NCI-H187 (cell line): ENCODE measurements around the gene POLR2F.

Experiments used
- DNase-seq, 2 experiments: peaks; one replicate each; lab custom pipeline; 2025; lab: John Stamatoyannopoulos, UW

The POLR2F gene

GRCh38 chr22:37982151-37982785, 28.8 kb downstream of the POLR2F start:
- DNase-seq = no peak

GRCh38 chr22:37982938-37983859, 29.7 kb downstream of the POLR2F start:
- no peak for DNase-seq

GRCh38 chr22:37983860-37984791, 30.6 kb downstream of the POLR2F start, which contains the start of gene SOX10:
Gene SOX10, minus strand, starts transcription at chr22:37984555. Its CDS starts 771 bp downstream, at chr22:37983784.
- no peak for DNase-seq

DNA sequence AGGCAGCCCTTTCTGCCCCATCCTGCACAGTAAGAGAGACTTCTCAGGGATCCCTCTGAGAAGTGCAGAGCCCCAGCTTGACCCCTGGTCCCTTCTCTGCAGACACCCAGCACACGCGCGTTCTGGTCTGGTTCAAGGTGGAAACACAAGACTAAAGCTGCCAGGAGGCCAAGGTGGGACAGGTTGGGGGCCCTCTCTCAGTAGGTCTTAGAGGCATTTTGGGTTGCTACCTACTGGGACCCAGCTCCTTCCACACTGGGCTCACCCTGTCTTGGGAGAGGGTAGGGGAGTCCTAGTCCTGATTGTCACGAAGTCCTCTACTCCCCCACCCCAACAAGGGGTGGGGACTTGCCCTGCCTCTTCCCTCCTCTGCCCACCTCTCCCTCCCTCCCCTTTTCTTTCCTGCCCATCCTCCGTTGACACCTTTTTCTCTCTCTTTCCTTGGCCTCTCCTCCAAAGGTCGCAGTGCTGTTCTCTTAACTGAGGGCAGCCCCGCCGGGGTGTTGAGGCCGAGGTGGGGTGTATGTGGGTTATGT, 31.6 kb downstream of the POLR2F start:
- no peak for DNase-seq

GRCh38 chr22:37985751-37986281, 32.3 kb downstream of the POLR2F start:
- DNase-seq = no peak

DNA sequence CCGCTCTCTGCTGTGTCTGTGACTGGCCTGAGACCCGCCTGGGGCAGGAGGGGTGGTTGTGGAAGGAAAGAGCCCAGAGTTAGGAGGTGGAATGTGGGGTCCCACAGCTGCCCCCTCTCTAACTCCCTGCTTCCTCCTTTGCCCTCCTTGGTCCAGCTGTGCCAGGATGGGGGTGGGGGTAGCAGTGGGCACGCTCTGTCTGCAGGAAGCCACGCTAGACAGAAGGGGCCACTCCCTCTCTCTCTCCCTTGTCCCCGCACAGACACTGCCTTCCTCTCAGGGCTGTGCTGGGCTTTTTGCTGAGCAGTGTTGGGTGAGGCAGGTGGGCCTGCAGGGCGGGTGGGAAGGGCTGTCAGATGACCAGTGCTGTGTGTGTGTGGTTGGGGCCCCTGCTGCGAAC, 32.9 kb downstream of the POLR2F start:
- no peak for DNase-seq

DNA sequence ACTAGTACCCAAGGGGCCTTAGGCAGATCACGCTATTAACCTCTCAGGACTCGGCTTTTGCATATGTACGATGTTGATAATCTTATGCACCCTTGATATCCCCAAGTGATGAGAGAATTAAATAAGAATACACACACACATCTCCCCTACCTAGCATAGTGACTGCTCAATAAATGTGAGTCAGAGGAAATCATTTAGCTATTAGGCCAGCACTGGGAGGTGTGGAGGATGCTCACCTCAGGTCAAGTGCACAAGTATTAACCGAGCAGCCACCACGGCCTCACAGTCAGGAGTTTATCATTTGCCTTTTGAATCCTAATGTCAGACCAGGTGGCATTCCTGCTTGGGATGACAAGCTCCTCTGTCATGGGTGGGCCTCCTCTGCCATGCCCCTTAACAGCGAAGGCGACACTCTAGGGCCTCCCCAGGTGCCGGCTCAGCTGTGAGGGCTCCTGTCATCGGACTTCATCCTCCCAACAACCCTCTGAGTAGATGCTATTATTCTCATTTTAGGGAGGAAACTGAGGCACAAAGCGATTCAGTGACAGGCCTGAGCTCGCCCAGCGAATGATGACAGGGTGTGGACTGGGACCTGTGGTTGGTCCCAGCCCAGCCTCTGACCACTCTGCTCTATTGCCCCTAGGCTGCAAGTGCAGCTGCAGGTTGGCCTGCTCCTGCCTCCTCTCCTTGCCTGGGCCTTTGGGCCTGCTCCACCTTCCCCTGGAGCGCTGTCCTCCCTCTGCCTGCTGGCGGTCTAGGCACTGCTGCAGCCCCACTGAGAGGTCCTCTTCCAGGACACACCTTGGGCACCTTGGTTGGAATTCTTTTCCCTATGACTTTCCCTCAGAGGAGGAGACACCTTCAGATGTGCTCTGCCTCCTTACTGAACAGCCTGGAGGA, 35.9 kb downstream of the POLR2F start:
- no peak for DNase-seq

DNA sequence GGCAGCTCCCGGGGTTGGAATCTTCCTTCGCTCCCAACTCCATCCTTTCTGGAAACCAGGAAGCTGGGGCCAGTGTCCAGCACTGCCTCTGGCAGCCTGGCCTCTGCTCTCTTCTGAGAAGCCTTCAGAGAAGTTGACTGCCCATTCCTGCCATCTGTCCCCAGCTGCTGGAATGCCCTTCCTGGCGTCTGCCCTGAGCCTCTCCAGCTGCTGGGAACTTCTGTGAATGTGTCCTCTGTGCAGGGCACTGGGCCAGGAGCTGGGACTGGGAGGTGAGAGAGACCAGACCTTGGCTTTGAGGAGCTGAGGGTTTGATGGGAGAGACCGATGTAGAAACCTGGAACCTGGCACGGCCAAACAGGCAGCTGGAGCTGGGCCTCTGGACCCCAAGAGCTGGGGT, 36.8 kb downstream of the POLR2F start:
- DNase-seq = no peak

GRCh38 chr22:37990862-37991261, 37.4 kb downstream of the POLR2F start:
- DNase-seq = no peak

DNA sequence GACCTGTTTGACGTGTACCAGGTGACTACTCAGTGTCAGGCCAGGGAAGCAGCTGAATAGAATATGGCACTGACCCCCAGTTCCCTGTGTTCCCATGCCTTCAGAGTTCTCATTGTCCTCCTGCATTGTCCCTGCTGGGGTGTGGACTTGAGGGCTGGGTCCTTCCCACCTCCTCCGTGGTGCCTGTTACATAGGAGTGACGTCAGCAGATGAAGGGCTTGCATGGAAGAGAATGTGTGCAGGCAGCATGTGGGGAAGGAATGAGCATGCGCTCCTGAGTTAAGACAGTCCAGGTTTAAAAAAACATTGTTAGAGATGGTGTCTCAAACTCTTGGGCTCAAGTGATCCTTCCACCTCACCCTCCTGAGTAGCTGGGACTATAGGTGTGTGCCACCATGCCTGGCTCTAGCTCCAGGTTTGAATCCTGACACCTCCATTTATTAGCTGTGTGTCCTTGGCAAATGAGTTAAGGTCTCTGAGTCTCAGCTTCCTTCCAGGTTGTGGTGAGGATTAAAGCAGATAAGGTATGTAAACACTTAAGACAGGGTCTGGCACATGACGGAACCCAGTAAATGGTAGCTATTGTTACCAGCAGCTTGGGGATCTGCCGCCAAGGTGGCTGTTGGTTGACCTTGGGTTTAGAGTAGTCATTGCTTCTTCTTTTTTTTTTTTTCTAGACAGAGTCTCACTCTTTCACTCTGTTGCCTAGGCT, 38.4 kb downstream of the POLR2F start:
- DNase-seq = no peak

GRCh38 chr22:37994049-37994448, 40.5 kb downstream of the POLR2F start:
- DNase-seq = no peak

GRCh38 chr22:37994982-37995381, 41.5 kb downstream of the POLR2F start:
- DNase-seq = no peak

- no peak for DNase-seq
These were observed 42.0 kb downstream of the POLR2F start for GRCh38 chr22:37995460-37995859.

GRCh38 chr22:37996079-37996478, 42.6 kb downstream of the POLR2F start:
- DNase-seq = no peak

GRCh38 chr22:37996515-37997246, 43.2 kb downstream of the POLR2F start:
- DNase-seq = no peak

- DNase-seq = no peak
These were observed 45.0 kb downstream of the POLR2F start for GRCh38 chr22:37998543-37998942.

DNA sequence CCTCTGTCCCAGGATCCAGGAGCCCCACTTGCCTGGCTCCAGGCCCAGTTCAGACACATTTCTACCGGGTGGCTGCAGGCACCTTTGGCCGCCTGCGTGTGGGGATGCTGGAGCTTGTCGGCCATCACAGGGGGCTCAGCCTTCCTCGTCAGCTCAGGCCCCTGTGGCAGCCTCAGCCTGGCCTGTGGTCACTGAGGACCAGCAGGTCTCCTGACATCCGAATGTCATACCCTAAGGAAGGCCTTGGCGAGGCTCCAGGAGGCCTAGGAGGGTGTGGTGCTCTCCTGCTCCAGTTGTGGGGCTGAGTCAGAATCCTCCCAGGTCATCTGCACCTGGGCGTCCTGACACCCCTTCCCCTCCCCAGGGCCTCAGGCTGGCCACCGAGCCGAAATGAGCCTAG, 45.7 kb downstream of the POLR2F start:
- DNase-seq = no peak

DNA sequence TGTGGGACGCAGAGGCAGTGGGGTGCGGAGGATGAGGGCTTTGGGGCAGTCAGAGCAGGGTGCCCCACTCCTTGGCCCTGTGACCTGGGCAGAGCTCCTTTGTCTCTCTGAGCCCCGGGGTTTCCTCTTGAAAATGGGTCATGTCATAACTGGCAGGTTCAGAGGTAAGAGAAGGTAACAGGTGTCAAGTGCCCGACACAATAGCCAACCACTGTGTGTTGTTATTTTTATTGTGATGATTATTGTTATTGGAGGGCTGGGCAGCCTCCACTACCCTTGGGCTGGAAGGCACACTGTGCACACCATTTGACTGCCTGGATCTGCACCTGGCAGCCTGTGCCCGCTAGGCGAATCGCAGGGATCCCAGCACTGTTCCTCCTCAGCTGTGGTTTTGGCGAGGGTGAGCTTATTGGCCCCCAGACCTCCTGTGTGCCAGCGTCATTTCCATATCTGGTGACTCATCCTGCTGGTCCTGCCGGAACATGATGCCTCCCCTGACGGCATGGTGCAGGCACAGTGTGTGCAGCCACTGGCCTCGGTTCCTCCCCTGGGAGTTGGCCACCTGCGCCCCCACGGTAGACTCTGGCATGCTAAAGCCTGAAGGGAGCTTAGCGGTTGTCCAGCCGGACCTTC, 46.3 kb downstream of the POLR2F start:
- DNase-seq = no peak

DNA sequence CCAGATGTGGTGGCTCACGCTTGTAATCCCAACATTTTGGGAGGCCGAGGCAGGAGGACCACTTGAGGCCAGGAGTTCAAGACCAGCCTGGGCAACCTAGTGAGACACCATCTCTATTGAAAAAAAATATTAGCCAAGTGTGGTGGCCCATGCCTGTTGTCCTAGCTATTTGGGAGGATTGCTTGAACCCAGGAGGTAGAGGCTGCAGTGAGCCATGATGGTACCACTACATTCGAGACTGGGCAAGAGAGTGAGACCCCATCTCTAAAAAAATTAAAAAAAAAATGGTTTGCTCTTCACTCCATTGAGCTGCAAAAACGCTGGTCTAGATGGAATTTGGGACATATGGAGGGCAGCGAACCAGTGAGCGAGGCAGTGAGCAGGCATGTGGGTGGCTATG, 52.4 kb downstream of the POLR2F start:
- DNase-seq = no peak
